Measurements from ENCODE around the gene OCA2.
"Not testable (repeated sequence)": the region's sequence is repeated elsewhere in the genome, so short reads cannot be mapped to it uniquely, and the experiment has no call there.

Gene OCA2

DNA sequence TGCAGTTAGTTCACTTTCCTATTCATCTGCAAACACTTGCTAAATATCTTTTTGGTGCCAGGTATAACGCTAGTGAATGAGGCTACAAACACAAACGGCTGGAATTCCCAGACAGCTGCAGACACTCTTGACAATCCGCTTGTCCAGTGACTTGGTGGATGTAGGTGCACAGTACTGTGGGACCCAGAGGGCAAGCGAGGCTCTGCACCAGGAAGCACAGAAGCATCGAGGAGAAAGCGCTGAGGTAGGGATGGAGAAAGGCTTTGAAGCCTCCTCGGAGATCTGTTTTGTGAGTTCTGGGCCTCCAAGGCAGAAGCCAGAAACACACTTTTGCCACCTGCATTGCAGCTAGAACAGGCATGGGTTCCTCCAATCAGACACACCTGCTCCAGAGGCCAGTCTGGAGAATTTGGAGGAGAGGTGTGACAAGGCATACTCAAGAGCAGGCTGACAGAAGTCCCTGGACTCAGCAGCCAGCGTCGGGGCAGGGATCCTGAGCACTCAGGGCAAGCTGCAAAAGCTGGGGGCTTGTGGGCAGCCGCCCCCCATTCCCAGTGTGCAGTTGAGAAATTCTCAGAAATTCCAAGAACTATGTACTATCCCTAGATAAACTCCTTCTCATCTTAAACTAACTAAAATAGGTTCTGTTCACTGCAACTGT lies 232.5 kb downstream of the OCA2 start:
- DNase-seq, result no peak

DNA sequence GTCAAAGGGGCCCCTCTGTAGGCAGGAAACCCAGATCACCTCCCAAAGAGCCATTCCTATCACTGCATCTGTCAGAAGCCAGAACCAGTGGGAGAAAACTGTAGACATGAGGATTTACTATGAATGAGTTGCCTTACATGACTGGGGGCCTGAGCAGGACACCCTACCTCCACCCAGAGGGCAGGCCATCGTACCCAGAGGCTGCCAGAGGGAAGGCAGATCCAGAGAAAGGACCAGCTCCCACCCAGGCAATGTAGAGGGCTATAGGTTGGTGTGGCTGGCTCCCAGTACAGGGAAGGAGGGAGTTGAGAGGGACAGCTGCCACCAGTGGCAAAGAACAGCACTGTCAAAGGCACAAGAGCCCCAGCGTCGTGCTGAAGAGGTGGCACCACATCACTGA lies 233.2 kb downstream of the OCA2 start:
- DNase-seq, result no peak

DNA sequence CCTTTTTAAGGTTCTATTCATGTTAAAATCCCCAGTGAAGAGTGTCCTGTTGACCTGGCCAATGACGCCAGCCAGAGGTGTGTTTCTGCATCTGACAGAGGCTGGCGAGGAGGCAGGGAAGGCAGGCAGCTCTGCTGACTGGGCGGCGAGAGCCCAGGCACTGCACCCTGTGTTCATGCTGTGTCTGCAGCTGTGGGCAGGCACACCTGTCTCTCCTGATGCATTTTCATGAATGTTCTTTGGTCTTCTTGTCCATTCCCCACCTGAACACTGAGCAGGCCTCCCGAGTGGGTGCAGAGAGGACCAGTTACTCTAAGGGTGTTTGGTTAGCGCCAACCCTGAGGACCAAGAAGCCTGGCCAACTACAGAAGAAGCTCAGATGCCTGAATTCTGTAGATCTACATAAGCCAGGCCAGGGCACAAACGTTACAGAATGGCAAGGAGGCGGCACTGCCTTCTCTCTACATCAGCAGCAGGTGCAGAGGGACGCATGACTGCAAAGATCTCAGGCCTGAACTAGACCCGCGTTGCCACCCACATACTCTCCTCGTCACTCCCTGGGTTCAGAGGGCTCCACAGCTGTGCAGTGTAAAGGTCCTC lies 233.7 kb downstream of the OCA2 start:
- DNase-seq, result no peak

DNA sequence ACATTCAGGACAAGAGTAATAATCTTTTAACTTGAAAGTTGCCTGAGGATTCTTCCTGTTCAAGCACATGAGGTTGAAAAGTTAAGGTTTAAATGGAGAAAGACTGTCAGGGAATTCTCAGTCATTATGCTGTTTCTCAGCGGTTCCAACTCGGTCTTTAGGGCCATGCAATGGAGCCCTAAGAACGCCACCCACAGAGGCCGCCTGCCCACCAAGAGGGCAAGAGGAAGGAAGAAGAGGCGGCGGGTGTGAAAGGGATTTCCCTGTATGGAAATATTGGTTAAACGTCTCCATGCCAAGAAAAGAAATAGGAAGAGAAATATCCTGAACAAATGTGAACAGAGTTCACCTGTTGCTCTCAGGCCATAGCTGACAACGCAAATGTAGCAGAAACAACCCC lies 234.4 kb downstream of the OCA2 start:
- no peak for DNase-seq

DNA sequence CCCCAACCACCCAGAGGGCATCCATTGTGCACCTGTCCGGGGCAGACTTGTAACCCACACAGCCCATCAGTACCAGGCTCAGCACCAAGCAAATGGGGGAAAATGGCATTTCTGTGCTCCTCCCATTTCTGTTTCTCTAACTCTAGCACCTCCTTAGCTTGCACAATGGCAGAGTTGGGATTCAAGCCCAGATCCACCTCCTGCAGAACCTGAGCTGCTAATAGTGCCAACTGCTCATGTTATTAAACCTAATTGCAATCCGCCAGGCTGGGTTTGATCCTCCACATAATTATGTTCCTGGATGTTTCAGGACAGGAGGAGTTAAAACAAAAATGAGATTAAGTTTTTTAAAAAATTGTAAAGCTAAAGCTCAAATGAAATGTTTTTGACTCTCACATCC lies 235.0 kb downstream of the OCA2 start:
- DNase-seq, result no peak

DNA sequence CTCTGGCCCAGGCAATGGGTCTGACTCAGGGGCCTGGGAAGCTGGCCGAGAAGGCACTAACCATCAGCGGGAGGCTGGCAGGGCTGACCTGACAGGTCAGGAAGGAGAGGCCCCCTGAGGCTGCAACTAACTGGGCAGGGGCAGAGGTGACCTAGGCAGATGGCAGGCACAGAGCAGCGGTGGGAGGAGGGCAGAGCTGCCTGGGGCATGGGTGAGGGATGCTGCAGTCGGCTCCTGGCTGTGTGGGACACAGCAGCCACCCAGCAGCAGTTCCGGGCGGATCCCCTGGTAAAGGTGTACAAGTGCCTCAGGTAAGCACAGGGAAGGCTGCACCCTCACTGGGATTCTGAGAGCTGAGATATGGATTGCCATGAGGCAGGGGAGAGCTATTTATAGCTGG lies 236.1 kb downstream of the OCA2 start:
- no peak for DNase-seq

- DNase-seq, result no peak
These were observed 237.9 kb downstream of the OCA2 start for GRCh38 chr15:27861171-27861570.

DNA sequence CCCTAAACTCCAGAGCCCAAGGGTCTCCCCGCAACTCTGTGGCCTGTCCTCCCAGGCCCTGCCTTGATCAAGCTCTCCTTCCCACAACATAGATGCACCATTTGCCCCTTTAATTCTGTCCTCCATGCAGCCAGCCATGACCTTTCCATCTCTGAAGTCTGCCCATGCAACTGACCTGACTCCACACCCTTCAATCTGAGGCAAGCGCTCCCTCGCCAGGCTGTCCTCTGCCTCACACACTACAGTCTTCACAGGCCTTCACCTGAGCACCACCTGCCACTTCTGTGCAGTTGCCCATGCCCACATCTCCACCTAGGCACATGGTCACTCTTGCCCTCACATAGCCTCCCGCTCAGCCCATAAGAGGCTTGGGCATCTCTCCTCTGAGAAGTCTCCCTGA lies 244.0 kb downstream of the OCA2 start:
- DNase-seq, result no peak

GRCh38 chr15:27854601-27855000 lies 244.5 kb downstream of the OCA2 start:
- no peak for DNase-seq

- no peak for DNase-seq
These were observed 245.3 kb downstream of the OCA2 start for GRCh38 chr15:27853624-27854455.

DNA sequence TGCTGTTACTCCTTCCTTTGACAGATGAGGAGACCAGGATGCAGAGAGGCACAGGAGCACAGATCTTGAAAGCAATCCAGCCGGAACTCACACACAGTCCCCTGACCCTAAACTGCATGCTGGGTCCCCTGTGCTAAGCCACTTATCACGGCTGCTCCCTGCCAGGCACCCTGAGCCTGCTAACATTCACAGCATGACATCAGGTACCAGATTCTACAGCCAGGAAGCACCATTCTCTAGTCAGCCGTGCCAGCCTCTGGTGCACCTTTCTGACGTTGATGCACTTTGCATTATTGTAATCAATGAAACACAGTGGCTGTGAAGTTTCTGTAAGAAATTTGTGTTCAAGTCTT lies 247.3 kb downstream of the OCA2 start:
- DNase-seq, result no peak

GRCh38 chr15:27850981-27851857 lies 247.9 kb downstream of the OCA2 start:
- no peak for DNase-seq

GRCh38 chr15:27850050-27850449 lies 249.1 kb downstream of the OCA2 start:
- no peak for DNase-seq

GRCh38 chr15:27848936-27849335 lies 250.2 kb downstream of the OCA2 start:
- not testable (repeated sequence) for DNase-seq

- no peak for DNase-seq
These were observed 251.1 kb downstream of the OCA2 start for GRCh38 chr15:27847775-27848710.

- DNase-seq, result no peak
These were observed 252.3 kb downstream of the OCA2 start for GRCh38 chr15:27846722-27847395.

- no peak for DNase-seq
These were observed 253.4 kb downstream of the OCA2 start for GRCh38 chr15:27845535-27846369.

- DNase-seq, result no peak
These were observed 255.0 kb downstream of the OCA2 start for GRCh38 chr15:27844018-27844666.

- no peak for DNase-seq
These were observed 256.0 kb downstream of the OCA2 start for GRCh38 chr15:27843146-27843545.

DNA sequence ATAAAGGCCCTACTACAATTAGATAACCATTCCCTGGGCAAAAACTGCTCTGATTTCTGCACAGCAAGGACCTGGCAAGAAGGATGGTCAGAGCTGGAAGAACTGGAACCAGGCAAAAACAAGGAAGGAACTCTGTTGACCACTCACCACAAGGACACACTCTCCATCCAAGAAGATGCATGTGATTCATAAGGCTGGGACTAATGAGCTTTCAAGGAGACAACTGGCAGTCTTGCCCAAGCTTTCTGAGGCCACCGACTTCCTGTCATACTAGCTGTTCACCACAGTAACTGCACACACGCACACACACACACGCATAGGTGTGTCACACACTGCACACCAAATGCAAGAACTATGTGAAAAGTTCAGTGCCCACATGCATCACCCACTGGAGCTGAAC lies 256.6 kb downstream of the OCA2 start:
- no peak for DNase-seq
